ENCODE results near the gene LLGL1.

Gene LLGL1

GRCh38 chr17:18253947-18254821 lies 28.7 kb downstream of the LLGL1 start:
- no peak for DNase-seq

GRCh38 chr17:18254888-18255649 lies 29.6 kb downstream of the LLGL1 start:
- no peak for DNase-seq

- DNase-seq = no peak
Observed at GRCh38 chr17:18256351-18256750, 30.9 kb downstream of the LLGL1 start.

GRCh38 chr17:18256776-18257175 lies 31.3 kb downstream of the LLGL1 start:
- DNase-seq = no peak

- DNase-seq = no peak
Observed at GRCh38 chr17:18257268-18257981, 32.0 kb downstream of the LLGL1 start.

GRCh38 chr17:18257982-18258355 lies 32.5 kb downstream of the LLGL1 start:
- DNase-seq = no peak

- no peak for DNase-seq
Observed at GRCh38 chr17:18258356-18259038, 33.1 kb downstream of the LLGL1 start, which contains the start of gene FLII. FLII (minus strand) TSS chr17:18258738; CDS start chr17:18258690, 48 bp downstream.

- no peak for DNase-seq
Observed at GRCh38 chr17:18259621-18260331, 34.3 kb downstream of the LLGL1 start.

- DNase-seq = peak; percentile 47
Observed at GRCh38 chr17:18260332-18261145, 35.1 kb downstream of the LLGL1 start, which contains the start of gene MIEF2. MIEF2 (plus strand) TSS chr17:18260662; CDS start chr17:18262721, 2,059 bp downstream.

- DNase-seq = no peak
Observed at GRCh38 chr17:18261146-18261515, 35.7 kb downstream of the LLGL1 start.

GRCh38 chr17:18261659-18262058 lies 36.2 kb downstream of the LLGL1 start:
- no peak for DNase-seq

GRCh38 chr17:18262111-18262510 lies 36.7 kb downstream of the LLGL1 start:
- DNase-seq = no peak

- no peak for DNase-seq
Observed at GRCh38 chr17:18262641-18263040, 37.2 kb downstream of the LLGL1 start.

GRCh38 chr17:18263885-18264682 lies 38.6 kb downstream of the LLGL1 start:
- no peak for DNase-seq

GRCh38 chr17:18267366-18267765 lies 41.9 kb downstream of the LLGL1 start:
- DNase-seq = no peak

- DNase-seq = no peak
Observed at GRCh38 chr17:18267927-18268711, 42.7 kb downstream of the LLGL1 start.

GRCh38 chr17:18270046-18270931 lies 44.9 kb downstream of the LLGL1 start:
- DNase-seq = no peak

- DNase-seq = no peak
Observed at GRCh38 chr17:18277076-18277475, 51.6 kb downstream of the LLGL1 start.

Data from NCI-H2081 treated with DMSO at 0.1 percent for 48 hours (cell line).